CD4-positive, alpha-beta T cell treated with Interferon gamma for 1 hour (primary cell): ENCODE measurements around the gene RINT1.
"Not testable (repeated sequence)": the region's sequence is repeated elsewhere in the genome, so short reads cannot be mapped to it uniquely, and the experiment has no call there.

ENCODE experiments used
- DNase-seq: peaks from one replicate; pipeline ENCODE4 v3.0.0-alpha.2; 2020

The RINT1 gene

GRCh38 chr7:105531792-105532671, at the start of gene RINT1:
Gene RINT1 (plus strand): TSS chr7:105532201. CDS start chr7:105532316, 115 bp downstream.
- DNase-seq = peak; percentile 89

DNA sequence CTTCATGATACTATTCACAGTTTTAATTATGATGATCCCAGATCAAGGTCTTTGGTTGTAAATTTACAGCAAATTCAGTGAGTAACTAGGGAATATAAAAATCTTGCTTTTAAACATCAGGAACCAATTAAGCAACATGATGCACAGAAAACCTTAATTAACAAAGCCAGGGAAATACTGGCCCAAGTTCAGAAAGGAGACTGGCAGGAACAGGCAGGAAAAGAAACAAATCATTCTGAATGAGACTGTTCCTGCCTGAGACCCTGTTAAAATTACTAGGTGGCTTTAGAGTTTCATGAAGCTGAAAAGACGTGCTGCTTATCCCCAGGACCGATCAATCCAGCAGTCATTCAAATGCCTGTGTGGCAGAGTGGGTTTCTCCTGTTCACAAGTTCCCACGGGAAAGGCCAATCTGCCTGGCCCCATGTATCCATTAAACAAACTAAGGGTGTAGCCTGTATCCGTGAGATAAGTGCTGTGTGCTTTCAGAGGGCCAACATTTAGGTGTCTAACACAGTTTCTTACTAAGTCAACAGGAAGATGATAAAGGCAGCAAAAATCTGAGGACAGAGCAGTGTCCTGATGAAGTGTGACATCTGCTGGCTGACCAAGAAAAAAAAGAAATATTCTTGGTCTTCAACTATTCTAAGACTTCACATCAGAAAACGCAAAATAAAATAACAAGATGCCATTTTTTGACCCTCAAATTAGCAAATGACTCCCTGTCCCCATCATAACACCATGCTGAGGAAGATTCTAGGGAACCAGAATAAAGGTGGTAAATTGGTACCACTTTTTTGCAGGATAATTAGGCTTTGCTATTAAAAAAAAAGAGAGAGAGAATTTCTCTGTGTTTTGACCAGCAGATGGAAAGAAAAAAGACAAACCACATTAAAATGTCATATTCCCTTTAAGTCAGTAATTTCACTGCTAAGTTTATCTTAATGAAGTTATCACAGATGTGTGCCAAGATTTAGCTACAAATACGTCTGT, 44.1 kb upstream of the RINT1 start:
- DNase-seq = no peak

- DNase-seq = no peak
These were observed 42.6 kb upstream of the RINT1 start for GRCh38 chr7:105489409-105489808.

DNA sequence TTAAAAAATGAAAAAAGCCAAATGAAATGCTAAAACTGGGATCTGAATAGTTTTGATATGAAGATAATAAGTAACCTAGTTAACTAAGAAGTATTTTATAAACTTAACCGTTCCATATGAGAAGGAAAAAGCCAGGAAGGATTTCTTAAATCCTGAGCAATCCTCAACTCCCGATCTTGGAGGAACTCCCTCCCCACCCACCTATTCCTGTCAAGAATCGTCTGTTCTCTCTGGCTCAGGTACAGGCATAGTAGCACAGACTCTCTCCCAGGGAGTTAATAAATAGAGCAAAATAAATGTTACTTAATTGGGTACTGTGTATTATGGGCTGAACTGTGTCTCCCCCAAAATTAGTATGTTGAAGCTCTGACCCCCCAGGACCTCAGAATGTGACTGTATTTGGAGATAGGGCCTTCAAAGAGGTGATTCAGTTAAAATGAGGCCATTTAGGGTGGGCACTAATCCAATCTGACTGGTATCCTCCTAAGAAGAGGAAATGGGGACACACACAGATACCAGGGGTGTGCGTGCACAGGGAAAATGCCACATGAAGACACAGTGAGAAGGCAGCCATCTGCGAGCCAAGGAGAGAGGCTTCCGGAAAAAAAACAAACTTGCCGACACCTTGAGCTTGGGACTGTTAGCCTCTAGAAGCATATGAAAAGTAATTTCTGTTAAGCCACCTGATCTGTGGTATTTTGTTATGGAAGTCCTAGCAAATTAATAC, 38.6 kb upstream of the RINT1 start:
- no peak for DNase-seq

GRCh38 chr7:105493923-105494315, 38.1 kb upstream of the RINT1 start:
- DNase-seq = no peak

GRCh38 chr7:105496521-105496920, 35.5 kb upstream of the RINT1 start:
- DNase-seq = no peak

DNA sequence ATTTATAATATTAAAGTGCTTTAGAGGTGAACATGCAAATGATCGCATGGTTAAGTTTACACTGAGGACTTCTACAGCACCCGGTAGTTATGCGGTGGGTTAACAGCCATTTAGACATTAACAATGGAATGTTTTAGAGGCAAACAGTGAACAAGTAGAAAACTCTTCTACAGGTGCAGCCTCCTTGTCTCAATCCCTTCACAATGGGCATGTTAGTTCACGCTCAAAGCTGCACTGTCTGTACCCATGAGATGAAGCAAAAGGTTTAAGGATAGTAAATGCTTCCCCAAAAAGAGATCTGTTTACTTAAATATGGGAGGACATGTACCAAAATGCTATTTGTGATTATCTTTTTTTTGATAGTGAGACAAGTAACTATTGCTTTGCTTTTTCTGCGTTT, 35.0 kb upstream of the RINT1 start:
- DNase-seq = no peak

DNA sequence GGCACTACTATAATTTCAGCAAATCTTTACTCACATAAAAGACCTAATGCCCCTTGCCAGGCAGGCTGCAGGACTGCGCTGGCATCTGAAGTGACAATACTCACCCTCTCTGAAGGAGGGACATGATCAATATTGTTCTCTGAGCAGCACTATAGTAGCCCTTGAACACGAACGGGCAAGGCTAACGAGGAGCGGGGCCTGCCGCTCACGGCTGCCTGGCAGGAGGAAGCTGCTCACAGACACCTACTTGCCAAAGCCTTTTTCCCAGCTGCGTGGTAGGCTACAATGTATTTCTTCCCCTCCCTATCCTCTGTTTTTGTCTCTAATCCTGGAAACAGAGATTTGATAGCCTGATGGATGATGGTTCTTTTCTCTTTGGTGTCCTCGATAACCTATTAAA, 29.8 kb upstream of the RINT1 start:
- no peak for DNase-seq

- DNase-seq = no peak
These were observed 19.6 kb upstream of the RINT1 start for GRCh38 chr7:105512415-105512814.

DNA sequence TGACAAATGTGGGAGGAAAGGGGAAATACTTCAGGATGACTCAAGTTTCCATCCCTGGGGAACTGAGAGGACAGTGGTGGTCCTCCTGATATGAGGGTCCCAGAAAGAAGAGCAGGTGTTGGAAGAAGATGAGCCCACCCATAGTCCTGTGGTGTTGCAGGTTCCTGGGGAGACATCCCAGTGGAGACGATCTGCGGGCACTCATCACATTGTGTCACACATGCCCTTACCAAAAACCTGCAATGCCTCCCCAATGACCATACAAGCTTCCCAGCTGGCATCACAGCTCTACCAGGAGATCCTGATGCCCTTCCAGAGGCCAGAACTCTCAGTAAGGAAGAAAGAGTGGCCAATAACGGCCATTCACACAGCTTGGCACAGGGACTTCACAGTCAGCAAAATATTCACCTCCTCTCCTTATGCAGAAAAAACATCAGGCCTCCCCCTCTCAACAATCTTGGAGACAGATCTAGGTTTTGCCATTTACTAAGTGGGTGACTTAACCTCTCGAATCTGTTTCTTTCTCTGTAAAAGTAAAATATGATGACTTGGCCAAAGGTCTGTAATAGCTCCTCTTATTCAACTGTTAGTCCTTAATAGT, 19.0 kb upstream of the RINT1 start:
- DNase-seq = no peak

- not testable (repeated sequence) for DNase-seq
These were observed 16.4 kb upstream of the RINT1 start for GRCh38 chr7:105515610-105516009.

DNA sequence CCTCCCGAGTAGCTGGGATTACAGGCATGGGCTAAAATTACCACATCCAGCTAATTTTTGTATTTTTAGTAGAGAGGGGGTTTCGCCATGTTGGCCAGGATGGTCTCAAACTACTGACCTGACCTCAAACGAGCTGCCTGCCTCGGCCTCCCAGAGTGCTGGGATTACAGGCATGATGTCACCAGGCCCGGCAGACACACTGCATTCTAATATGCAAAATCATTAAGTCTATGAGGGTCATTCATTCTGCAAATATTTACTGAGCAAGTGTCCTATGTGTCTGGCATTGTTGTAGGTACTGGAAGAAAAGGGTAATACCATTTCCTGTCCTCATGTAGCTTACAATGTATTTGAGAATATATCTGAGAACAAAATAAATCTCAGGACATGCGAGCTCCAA, 12.6 kb upstream of the RINT1 start:
- DNase-seq = no peak

DNA sequence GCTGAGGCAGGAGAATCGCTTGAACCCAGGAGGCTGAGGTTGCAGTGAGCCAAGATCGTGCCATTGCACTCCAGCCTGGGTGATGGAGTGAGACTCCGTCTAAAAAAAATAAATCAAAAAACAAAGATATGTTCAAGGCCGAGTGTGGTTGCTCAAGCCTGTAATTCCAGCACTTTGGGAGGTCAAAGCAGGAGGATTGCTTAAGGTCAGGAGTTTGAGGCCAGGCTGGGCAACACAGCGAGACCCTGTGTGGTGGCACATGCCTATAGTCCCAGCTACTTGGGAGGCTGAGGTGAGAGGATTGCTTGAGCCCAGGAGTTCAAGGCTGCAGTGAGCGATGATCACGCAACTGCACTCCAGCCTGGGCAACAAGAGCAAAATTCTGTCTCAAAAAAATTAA, 11.4 kb upstream of the RINT1 start:
- DNase-seq = not testable (repeated sequence)

DNA sequence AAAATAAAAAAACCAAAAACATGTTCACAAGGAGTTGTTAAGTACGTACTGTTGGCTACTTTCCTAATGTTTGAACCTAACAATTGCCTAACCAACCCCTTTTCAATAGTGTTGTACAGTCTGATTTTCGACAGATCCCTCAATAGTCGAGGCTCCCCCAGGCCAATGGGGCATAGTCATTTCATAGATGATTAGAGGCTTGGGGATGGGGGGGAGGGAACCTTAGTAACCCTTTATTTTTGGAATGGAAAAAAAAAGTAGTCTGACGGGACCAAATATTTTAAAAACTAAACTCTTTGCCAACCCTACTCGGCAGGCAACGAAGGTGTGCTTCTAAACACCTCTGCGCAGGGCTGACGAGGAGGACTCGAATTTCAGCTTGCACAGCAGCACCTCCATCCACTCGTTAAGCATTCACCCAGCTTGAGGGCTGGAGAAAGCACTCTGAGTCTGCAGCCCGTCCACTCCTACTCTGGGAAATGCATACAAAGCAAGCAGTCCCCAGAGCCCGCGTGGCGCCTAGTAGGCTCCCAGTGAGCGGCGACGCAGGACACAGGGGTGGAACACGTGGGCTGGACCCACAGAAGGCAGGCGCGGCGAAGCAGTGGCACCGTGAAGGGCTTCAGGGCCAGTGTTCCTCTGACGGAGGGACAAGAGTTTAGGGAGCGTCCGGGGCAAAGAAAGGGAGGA, 10.8 kb upstream of the RINT1 start:
- no peak for DNase-seq

- peak; percentile 82 for DNase-seq
These were observed 10.1 kb upstream of the RINT1 start, which contains the start of gene PUS7 for GRCh38 chr7:105521717-105522463. Gene PUS7 (minus strand): TSS chr7:105522271. CDS start chr7:105508512, 13,759 bp downstream.

- not testable (repeated sequence) for DNase-seq
These were observed 7.6 kb upstream of the RINT1 start for GRCh38 chr7:105524423-105524822.

- DNase-seq = no peak
These were observed 7.2 kb upstream of the RINT1 start for GRCh38 chr7:105524840-105525239.

GRCh38 chr7:105527737-105528136, 4.3 kb upstream of the RINT1 start:
- DNase-seq = not testable (repeated sequence)

GRCh38 chr7:105530126-105530525, 1.9 kb upstream of the RINT1 start:
- no peak for DNase-seq

- DNase-seq = no peak
These were observed 1.5 kb upstream of the RINT1 start for GRCh38 chr7:105530546-105530945.
